Measurements from ENCODE around the gene SLC38A10. TPM values are rescaled to one million over a fixed set of nuclear protein-coding genes. Genes with fewer than 3 reads are reported as not detected.

SLC38A10 gene
- total RNA-seq, 4 donors from 2014 or later, result 126 to 206 (median 169) TPM

DNA sequence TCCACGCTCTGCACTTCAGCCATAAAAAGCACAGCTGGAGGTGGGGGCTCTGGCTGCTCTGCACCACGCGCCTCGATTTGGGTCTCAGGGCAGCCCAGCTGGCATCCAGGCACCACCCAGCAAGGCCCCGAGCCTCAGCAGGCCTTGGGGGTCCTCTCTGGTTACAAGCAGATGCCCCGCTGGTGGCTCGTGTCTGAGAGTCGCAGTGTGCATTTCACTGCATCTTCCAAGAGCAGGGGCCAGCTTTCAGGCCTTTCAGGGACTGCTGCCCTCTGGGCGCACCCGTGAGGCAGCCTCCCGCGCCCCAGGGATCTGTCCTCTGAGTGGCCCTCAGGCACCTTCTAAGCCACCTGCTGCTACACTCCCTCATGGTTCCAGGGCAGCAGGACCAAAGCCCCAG lies 30.5 kb downstream of the SLC38A10 start:
- no peak overlapping the region for H3K27ac ChIP-seq
- peaks cover 0 to 76% (median 0%) of the 10 kb centered on the region in 3 donors for H3K36me3 ChIP-seq
- no peak for DNase-seq
- no peak overlapping the region for H3K4me3 ChIP-seq
- no peaks in the 10 kb centered on the region for H3K9me3 ChIP-seq
- H3K27me3 ChIP-seq, result no peaks in the 10 kb centered on the region
- TF ChIP-seq POLR2A (IDR thresholded peaks at IDR 0.05), result no peak
- TF ChIP-seq, protein P1, sequence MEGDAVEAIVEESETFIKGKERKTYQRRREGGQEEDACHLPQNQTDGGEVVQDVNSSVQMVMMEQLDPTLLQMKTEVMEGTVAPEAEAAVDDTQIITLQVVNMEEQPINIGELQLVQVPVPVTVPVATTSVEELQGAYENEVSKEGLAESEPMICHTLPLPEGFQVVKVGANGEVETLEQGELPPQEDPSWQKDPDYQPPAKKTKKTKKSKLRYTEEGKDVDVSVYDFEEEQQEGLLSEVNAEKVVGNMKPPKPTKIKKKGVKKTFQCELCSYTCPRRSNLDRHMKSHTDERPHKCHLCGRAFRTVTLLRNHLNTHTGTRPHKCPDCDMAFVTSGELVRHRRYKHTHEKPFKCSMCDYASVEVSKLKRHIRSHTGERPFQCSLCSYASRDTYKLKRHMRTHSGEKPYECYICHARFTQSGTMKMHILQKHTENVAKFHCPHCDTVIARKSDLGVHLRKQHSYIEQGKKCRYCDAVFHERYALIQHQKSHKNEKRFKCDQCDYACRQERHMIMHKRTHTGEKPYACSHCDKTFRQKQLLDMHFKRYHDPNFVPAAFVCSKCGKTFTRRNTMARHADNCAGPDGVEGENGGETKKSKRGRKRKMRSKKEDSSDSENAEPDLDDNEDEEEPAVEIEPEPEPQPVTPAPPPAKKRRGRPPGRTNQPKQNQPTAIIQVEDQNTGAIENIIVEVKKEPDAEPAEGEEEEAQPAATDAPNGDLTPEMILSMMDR (IDR thresholded peaks at IDR 0.05), result no peak
- H3K4me1 ChIP-seq, result no peaks in the 10 kb centered on the region

DNA sequence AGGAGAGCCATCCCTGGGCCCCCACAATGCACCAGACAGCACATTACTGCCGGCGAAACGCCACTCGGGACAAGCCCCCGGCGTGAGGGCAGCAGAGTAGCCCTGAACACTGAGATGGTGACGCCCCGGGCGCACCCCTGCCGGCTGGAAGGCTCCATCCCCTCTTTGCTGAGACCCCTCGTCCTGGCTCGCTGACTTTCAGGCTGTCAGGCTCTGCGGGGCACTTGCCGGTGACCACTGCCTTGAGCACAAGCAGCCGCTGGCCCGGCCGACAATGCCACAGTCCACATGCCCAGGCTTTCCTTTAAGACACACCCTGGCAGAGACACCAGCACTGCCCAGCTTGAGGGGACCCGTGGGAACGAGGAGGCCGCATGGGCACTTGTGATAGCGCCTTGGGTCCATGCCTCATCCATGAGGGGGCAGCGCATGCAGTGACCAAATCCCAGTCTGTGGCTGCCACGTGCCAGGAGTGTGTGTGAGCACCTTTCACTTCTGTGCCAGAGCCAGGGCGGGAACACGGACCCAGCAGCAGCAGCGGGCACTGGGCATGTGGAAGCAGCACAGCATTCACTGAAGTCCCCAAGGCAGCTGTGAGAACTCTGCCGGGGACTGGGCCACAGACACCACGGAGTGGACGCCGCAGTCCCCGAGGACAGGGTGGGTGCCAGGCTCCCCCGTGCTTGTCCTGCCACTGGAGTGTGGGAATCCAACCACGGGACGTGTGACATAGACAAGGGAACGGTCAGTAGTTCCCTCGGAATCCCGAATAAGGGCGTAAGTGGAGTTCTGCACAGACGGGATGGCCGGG lies 31.5 kb downstream of the SLC38A10 start:
- H3K4me3 ChIP-seq, result no peak overlapping the region
- H3K27me3 ChIP-seq, result no peaks in the 10 kb centered on the region
- H3K9me3 ChIP-seq, result no peaks in the 10 kb centered on the region
- TF ChIP-seq, protein P1 (IDR thresholded peaks at IDR 0.05), result no peak
- TF ChIP-seq POLR2A (IDR thresholded peaks at IDR 0.05), result no peak
- DNase-seq, result no peak
- no peak overlapping the region for H3K27ac ChIP-seq
- peaks cover 0 to 81% (median 0%) of the 10 kb centered on the region in 3 donors for H3K36me3 ChIP-seq
- peaks cover 0 to 4% (median 0%) of the 10 kb centered on the region in 4 donors for H3K4me1 ChIP-seq

DNA sequence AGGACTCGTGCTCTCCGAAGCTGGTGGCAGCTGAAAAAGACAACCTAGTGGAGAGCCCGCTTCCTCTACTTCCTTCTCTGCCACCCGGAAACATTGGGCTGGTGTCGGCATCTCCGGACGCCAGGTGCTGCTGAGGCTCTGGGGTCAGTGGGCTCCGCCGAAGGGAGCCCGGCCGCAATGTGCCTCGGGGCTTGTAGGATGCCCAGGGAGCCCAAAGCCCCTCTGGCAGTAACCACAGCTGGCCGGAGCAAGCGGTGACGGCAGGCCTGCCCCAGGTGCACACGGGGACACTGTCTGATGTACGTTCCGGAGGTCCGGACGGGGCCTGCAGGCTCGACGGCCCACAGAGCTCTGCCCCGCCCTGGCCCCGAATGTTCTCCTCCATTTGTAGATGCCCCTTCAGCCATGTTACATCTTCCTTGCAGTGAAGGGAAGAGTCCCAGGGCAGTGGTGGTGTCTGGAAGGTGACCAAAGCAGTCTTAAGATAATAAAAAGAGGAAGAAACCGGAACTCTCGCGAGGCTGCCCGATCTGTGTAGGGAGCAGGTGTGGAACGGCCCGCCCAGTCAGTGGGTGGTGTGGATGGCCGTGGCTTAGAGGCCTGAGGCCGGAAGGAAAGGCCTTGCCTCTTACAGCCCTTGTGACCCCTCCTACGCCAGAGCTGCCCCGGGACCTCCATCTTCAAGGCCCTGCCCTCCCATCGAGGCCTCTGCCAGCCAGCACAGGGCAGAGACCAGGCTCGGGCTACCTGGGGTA lies 33.3 kb downstream of the SLC38A10 start:
- no peak for DNase-seq
- Histone ChIP-seq H3K27me3 (no peaks in the 10 kb centered on the region), H3K27ac (no peak overlapping the region), H3K9me3 (no peaks in the 10 kb centered on the region), H3K36me3 (peaks cover 0 to 93% (median 0%) of the 10 kb centered on the region in 3 donors), H3K4me1 (peaks cover 0 to 4% (median 2%) of the 10 kb centered on the region in 4 donors), H3K4me3 (no peak overlapping the region)
- TF ChIP-seq POLR2A (IDR thresholded peaks at IDR 0.05), result no peak
- TF ChIP-seq, protein P1 (IDR thresholded peaks at IDR 0.05), result no peak

DNA sequence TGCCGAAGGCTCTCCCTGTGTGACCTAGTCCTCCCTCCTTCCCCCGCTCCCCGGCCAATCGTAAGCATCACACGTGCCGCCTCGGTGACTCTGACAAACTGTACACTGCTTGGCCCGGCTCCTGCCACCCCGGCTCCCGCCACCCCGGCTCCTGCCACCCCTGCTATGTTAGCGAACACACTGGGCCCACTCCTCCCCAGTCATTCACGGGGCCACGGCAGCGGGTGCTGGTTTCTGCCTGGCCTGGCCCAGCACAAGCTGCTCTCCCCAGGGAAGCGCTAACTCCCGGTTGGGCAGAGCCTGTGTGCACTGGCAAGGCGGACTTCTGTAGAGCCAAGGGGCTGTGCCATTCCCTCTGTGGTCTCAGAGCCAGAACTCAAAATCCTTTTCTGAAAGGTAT lies 34.0 kb downstream of the SLC38A10 start:
- Histone ChIP-seq H3K4me1 (peaks cover 0 to 10% (median 2%) of the 10 kb centered on the region in 4 donors), H3K36me3 (peaks cover 0 to 91% (median 0%) of the 10 kb centered on the region in 3 donors)

DNA sequence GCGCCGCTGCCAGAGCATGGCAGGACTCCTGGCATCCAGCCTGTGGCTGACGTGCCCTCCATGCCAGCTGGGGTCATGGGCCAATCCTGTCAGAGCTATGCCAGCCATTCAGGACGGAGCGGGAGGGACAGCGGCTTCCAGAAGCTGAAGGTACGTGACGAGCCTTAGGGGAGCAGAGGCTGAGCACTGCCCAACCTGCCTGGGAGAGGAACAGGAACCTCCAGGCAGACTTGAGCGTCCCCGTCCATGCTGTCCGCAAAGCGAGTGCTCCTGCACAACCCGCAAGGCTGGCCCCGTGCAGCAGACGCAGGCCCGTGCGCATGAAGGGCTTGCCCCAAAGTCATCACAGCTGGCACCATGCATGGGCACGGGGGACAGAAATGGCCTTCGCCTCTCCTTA lies 34.5 kb downstream of the SLC38A10 start:
- Histone ChIP-seq H3K4me1 (peaks cover 0 to 15% (median 2%) of the 10 kb centered on the region in 4 donors), H3K27me3 (no peaks in the 10 kb centered on the region), H3K9me3 (no peaks in the 10 kb centered on the region), H3K36me3 (peaks cover 0 to 86% (median 0%) of the 10 kb centered on the region in 3 donors), H3K4me3 (no peak overlapping the region), H3K27ac (no peak overlapping the region)
- TF ChIP-seq, protein P1 (IDR thresholded peaks at IDR 0.05), result no peak
- TF ChIP-seq POLR2A (IDR thresholded peaks at IDR 0.05), result no peak
- no peak for DNase-seq

More for the DNA sequence above, 34.0 kb downstream of the SLC38A10 start:
- Histone ChIP-seq H3K27ac (no peak overlapping the region), H3K4me3 (no peak overlapping the region), H3K27me3 (no peaks in the 10 kb centered on the region), H3K9me3 (no peaks in the 10 kb centered on the region)
- no peak for DNase-seq
- TF ChIP-seq, protein P1 (IDR thresholded peaks at IDR 0.05), result no peak
